ENCODE measurements around the gene KPNA6. TPM values are rescaled to one million over a fixed set of nuclear protein-coding genes. Genes with fewer than 3 reads are reported as not detected.

KPNA6 gene
- total and polyA plus RNA-seq, 2 donors (not counting 3 experiments of a cell fraction or from before 2014, with no cell fraction given), result 22.1 to 85.6 TPM

DNA sequence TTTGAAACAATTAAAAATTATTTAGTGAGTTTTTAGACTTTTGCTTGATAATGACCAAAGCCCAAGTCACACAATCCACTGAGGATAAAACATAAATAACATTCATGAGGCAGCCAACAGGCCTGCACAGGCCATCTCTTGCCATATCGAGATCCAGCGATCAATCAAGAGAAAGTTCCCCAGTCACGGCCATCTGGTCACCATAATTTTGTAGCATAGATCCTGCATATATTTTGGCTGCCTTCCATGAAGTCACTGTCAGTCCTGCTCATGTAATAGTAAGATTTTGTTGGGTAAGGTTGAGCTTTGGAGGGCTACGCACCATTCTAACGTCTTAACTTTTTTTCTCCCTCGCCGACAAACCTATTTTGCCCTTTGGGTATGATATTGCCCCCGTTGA lies 17.5 kb downstream of the KPNA6 start:
- no peaks in the 10 kb centered on the region for H3K36me3 ChIP-seq (ENCODE audit: control insufficient read depth in 2 of 2, extremely low read depth in 1 of 2, insufficient read depth in 2 of 2, low read length in 2 of 2)
- H3K9me1 ChIP-seq (replicated peaks; ENCODE audit: control insufficient read depth, extremely low read depth, insufficient read depth, low read length), result peaks cover 3% of the 10 kb centered on the region
- H3K4me3 ChIP-seq (replicated peaks in 1 of 3; ENCODE audit: insufficient read depth in 1 of 3, low read depth in 1 of 3, low read length in 3 of 3), result no peak overlapping the region
- no peak overlapping the region for H2AFZ ChIP-seq (ENCODE audit: low read depth, low read length)
- no peak overlapping the region for H3K9ac ChIP-seq (replicated peaks; ENCODE audit: extremely low read depth, insufficient read depth, low read length)
- no TSS peak for BruUV-seq (replicated peaks)
- H3K27me3 ChIP-seq (ENCODE audit: control insufficient read depth in 2 of 2, insufficient read depth in 2 of 2, low read length in 2 of 2), result no peaks in the 10 kb centered on the region
- peaks cover 10% of the 10 kb centered on the region for H3K4me1 ChIP-seq (ENCODE audit: control insufficient read depth, extremely low read depth, insufficient read depth, low read length)
- no peaks in the 10 kb centered on the region for H3K9me3 ChIP-seq (replicated peaks; ENCODE audit: control insufficient read depth, insufficient read depth, low read length)
- H3K4me2 ChIP-seq (ENCODE audit: insufficient read depth, low read length), result no peak overlapping the region
- H4K20me1 ChIP-seq (replicated peaks; ENCODE audit: control insufficient read depth, extremely low read depth, insufficient read depth, low read length), result peaks cover 2% of the 10 kb centered on the region
- peaks cover 84% of the 10 kb centered on the region for H3K79me2 ChIP-seq (ENCODE audit: control insufficient read depth, insufficient read depth, low read length)
- no peak overlapping the region for H3K27ac ChIP-seq (ENCODE audit: insufficient read depth, low read depth, low read length)
- CTCF ChIA-PET, result no interaction called here
- intact Hi-C loops (cut with micrococcal nuclease), result no loop called here
- no peak for DNase-seq (ENCODE audit: low read depth, low spot score)
- FAIRE-seq, result no peak
- TF ChIP-seq FOS (IDR thresholded peaks at IDR 0.05; ENCODE audit: borderline replicate concordance, insufficient read depth, low read length) (no peak), GATA2 (IDR thresholded peaks at IDR 0.05; ENCODE audit: insufficient read depth, insufficient read length, low read depth, low read length) (no peak), EZH2 (IDR thresholded peaks at IDR 0.05; ENCODE audit: borderline replicate concordance, low read depth, low read length, severe bottlenecking) (no peak), POLR2A (IDR thresholded peaks at IDR 0.05; ENCODE audit: low read depth, low read length) (no peak), JUN (IDR thresholded peaks at IDR 0.05; ENCODE audit: borderline replicate concordance, insufficient read depth, insufficient read length, low read depth) (no peak), POLR2AphosphoS5 (IDR thresholded peaks at IDR 0.05; ENCODE audit: insufficient read depth, low read depth, low read length) (no peak), MYC (IDR thresholded peaks at IDR 0.05; ENCODE audit: low read depth, low read length) (no peak)
- TF ChIP-seq, protein P1, sequence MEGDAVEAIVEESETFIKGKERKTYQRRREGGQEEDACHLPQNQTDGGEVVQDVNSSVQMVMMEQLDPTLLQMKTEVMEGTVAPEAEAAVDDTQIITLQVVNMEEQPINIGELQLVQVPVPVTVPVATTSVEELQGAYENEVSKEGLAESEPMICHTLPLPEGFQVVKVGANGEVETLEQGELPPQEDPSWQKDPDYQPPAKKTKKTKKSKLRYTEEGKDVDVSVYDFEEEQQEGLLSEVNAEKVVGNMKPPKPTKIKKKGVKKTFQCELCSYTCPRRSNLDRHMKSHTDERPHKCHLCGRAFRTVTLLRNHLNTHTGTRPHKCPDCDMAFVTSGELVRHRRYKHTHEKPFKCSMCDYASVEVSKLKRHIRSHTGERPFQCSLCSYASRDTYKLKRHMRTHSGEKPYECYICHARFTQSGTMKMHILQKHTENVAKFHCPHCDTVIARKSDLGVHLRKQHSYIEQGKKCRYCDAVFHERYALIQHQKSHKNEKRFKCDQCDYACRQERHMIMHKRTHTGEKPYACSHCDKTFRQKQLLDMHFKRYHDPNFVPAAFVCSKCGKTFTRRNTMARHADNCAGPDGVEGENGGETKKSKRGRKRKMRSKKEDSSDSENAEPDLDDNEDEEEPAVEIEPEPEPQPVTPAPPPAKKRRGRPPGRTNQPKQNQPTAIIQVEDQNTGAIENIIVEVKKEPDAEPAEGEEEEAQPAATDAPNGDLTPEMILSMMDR (IDR thresholded peaks at IDR 0.05; ENCODE audit: extremely low read depth in 1 of 2, insufficient read depth in 1 of 2, low read depth in 1 of 2, low read length in 2 of 2), result no peak
- TF ChIP-seq, protein P2, sequence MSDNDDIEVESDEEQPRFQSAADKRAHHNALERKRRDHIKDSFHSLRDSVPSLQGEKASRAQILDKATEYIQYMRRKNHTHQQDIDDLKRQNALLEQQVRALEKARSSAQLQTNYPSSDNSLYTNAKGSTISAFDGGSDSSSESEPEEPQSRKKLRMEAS (IDR thresholded peaks at IDR 0.05; ENCODE audit: insufficient read depth, insufficient read length), result no peak
- POLR2A ChIA-PET, result no interaction called here
- dilution Hi-C loops (cut with MboI; ENCODE audit: extremely low pct_ligation_motif_present, low sequenced_read_pairs), result no loop called here

All from endothelial cell of umbilical vein (primary cell).